GM21423 (cell line): Measurements from ENCODE around the gene SPEF2.
"Not testable (repeated sequence)": the region's sequence is repeated elsewhere in the genome, so short reads cannot be mapped to it uniquely, and the experiment has no call there.

Experiments
- ATAC-seq: cut with Tn5 transposase; IDR thresholded peaks from one replicate; pipeline ENCODE4 v1.9.1; 2021; ENCODE audit warnings: mild to moderate bottlenecking, moderate library complexity; ENCODE audit not compliant: unreplicated experiment

Gene SPEF2

DNA sequence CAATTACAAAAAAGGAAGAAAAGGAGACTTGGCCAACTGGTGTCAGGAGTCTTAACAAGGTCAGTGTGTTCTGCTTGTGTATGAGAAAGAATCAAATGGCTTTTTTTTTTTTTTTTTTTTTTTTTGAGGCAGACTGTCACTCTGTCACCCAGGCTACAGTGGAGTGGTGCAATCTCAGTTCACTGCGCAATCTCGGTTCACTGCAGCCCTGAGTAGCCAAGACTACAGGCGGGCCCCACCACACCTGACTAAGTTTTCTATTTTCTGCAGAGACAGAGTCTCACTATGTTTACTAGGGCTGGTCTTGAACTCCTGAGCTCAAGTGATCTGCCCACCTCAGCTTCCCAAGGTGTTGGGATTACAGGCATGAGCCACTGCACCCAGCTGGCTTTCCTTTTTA is 236.0 kb downstream of the SPEF2 start:
- ATAC-seq: no peak

DNA sequence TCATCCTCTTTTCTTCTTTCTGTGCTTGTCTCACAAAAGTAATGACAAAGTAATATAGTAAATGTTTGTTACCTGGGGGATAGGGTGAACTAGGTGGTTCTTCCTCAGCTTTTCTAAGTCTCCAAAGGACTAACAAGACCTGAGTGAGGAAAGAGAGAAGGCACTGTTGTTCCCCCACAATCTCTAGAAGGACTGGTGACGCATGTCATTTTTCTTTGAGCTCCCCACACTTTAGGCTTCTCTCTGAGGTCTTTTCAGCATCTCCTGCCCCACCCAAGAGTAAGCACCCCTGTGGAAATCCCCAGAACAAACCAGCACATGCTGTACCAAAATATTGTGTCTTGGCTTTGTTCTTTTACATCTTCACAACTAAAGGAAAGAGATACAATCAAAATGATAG is 236.6 kb downstream of the SPEF2 start:
- no peak for ATAC-seq

DNA sequence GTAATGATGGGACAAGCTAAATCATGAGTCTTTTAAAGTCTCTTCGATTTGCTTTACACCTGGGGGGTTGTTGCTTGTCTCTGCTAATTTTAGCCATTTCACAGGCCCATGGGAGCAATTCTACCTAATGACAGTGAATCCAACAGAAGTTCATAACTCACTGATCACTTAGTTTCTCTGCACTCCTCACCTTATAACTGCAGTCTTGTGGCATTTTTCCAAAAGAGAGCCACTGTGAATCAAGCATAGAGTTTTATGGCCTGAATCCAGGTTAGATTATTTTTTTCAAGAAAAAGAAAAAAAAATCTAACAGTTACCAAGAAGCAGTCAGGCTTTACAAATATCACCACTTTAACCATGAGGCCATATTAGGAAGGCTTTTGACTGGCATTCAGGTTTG is 237.5 kb downstream of the SPEF2 start:
- ATAC-seq: no peak

DNA sequence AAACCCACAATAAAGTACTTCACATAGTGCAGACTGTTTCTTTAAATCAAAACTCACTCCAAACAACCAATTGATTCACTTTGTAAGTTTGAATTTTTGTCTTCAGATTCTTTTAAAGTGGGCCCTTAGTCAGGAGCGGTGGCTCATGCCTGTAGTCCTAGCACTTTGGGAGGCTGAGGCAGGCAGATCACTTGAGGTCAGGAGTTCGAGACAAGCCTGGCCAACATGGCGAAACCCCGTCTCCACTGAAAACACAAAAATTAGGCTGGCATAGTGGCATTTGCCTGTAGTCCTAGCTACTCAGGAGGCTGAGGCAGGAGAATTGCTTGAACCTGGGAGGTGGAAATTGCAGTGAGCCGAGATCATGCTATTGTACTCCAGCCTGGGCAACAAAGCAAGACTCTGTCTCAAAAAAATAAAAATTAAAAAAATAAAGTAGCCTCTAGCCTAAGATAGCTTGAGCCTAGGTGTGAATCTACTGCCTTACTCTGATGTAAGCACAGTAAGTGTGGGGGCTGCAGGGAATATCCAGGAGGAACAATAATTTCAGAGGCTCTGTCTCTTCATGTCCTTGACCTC is 238.6 kb downstream of the SPEF2 start:
- ATAC-seq: not testable (repeated sequence)

DNA sequence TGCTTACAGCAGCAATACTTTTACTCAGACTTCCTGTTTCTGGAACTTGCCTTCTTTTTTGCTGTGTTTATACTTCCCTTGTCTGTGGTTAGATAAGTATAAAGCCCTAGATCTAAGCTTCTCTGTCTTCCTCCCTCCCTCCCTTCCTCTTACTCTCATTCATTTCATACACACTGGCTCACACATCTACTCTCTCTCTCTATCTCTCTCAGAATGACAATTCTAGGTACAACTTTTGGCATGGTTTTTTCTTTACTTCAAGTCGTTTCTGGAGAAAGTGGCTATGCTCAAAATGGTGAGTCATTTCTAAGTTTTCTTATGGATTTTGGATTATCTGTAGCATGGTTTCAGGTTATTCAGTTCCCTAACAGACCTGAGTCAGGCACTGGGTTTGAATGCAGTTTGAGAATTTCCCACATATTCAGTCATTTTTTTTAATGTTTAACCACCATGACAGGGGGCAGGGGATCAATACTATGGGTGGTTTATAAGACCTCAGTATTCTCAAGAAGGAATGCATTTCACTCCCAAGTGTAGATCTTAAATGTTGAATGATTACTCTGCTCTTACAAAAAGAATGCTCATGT is 239.2 kb downstream of the SPEF2 start, which contains the start of gene IL7R:
Gene IL7R (plus strand): TSS at position 127 of the 587 bp plus-strand sequence. CDS start 87 bp downstream, at position 214.
- no peak for ATAC-seq

DNA sequence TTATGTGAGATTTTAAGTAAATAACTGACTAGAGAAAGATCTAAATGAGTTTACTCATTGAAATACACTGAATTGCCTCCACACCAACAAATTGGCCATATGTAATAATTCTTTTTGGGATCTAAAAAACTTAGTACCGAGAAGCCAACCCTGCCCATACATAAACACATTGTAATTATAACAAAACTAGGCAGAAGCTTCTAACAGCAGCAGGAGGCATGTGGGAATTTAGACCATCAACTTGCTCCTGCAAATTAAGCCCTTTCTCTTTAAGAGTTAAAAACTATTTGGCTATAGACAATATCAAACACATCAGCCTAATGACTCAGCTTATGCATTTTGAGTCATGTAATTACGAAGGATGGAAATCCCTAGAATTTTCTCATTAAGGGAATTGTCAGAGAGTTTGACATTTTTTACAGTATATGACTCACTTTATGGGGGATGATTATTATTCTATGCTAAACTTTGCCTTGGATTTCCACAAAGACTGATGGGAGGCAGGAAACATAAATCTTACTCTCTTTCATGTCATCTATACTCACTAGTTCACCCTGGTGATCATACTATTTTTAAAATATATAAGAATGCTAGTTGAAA is 240.0 kb downstream of the SPEF2 start:
- ATAC-seq: no peak

DNA sequence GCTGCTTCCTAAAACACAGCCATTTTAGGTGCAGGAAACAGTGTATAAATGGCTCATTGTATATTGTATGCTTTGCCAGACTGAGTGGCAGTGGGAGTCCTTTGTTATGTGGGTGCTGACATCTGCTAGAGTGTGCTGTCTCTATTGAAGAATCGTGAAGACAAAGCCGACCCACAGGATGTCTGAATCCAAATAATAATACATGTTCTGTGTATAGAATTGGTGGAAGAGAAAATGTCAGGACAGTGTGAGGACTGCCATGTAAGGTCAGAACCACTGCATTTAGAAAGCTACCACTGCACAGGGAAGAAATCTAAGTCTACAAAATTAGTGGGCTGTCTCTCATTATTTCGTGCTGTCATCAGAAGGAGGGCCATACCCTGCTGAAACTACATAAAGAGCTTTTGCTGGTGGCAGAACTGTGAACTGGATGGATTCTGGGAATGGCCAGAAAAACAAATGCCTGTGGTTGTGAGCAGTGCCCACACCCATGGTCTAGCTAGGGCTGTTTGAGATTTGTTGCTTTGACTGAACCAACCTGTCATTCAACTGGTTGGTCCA is 241.5 kb downstream of the SPEF2 start:
- ATAC-seq: no peak

DNA sequence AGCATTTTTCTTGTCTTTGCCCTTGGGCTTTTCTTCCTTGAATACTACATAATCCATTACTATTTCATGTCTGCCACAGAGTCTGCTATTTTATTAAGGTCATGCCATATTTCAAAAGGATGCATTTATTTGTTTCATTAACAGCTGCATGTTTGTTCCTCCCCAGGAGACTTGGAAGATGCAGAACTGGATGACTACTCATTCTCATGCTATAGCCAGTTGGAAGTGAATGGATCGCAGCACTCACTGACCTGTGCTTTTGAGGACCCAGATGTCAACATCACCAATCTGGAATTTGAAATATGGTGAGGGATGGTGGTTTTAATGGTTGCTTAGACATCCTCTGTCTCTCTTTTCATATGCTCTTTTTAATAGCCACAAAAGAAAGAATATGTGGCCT is 243.0 kb downstream of the SPEF2 start:
- ATAC-seq: no peak

DNA sequence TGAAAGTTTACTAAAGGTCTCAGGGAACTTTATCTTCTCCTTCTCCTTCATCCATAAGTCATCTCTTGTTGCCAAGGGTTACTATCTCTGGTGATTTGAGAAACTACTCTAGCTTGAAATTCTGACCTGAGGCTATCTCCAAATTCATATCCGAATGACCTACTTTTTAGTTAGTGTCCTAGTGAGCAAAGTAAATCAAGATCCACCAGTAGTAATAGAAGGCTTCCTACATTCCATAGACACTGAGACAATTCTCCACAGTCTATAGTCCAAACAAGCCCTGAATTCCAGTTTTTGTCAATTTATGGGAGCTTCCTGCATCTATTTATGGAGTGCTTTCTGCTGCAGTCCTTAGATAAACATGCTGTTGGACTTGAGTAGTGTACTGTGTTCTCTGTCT is 244.1 kb downstream of the SPEF2 start:
- no peak for ATAC-seq

DNA sequence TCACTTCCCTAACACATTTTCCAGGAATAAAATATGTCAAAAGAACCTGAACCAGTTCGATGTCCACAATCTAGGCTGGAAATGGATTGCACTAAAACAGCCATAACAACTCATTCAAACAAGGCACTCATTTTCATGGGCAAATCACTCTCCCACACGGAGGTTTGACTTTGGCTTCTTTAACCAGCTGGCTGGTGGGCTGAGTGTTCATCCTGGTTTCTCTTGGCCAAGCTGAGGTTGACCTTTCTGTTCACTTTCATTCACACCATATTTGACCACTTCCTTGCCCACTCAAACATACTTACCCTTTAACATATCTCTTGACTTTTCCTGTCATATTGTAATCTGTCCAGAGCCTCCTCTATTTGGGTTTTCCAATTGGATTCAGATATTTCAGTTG is 244.5 kb downstream of the SPEF2 start:
- no peak for ATAC-seq

DNA sequence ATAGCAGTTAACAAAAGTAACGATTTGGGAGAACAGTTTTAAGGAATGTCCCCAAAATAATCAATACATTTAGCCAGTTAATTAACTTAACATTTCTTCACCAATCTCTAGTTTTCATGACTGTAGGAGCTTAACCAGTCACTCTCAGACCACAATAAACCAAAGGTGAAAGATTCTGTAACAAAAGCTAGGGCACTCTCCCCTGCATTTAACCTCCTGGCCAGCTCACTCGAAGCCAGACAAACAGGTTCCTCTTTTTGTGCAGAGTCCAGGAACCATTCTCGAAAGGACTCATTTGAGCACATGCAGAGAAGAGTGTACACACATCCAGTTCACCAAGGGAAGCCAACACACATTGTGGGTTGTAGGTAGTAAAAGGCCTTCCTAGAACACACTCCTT is 245.5 kb downstream of the SPEF2 start:
- ATAC-seq: no peak
